ENCODE measurements around the gene DYTN.

DYTN gene

GRCh38 chr2:206688453-206688852 lies 29.7 kb downstream of the DYTN start:
- no peak for DNase-seq
- Histone ChIP-seq H3F3A (ENCODE audit: insufficient read depth, low read length) (no peaks in the 10 kb centered on the region), H3K4me1 (ENCODE audit: low read length) (no peaks in the 10 kb centered on the region), H3K4me2 (ENCODE audit: low read depth, low read length) (no peak overlapping the region), H3K27ac (ENCODE audit: low read length) (no peak overlapping the region), H3K36me3 (replicated peaks; ENCODE audit: insufficient read depth, low read length) (no peaks in the 10 kb centered on the region), H3K4me3 (ENCODE audit: low read length) (no peak overlapping the region), H4K20me1 (ENCODE audit: insufficient read depth, low read length) (no peaks in the 10 kb centered on the region), H3K9me2 (replicated peaks; ENCODE audit: insufficient read depth, low read length) (no peaks in the 10 kb centered on the region), H3K9me3 (replicated peaks; ENCODE audit: insufficient read depth, low read length) (no peaks in the 10 kb centered on the region), H3K9ac (ENCODE audit: low read length) (no peak overlapping the region), H2AFZ (ENCODE audit: low read length) (no peak overlapping the region), H3K27me3 (replicated peaks; ENCODE audit: insufficient read depth, low read length) (no peaks in the 10 kb centered on the region), H3K79me2 (ENCODE audit: low read length) (no peaks in the 10 kb centered on the region)
- TF ChIP-seq EZH2 (optimal IDR thresholded peaks at IDR 0.05; ENCODE audit: low read depth, low read length) (no peak), CTCF (IDR thresholded peaks at IDR 0.05; ENCODE audit: low read length) (no peak), EZH2phosphoT487 (IDR thresholded peaks at IDR 0.05; ENCODE audit: low read length) (no peak)

GRCh38 chr2:206683546-206683945 lies 34.6 kb downstream of the DYTN start:
- no peaks in the 10 kb centered on the region for H3K27me3 ChIP-seq (replicated peaks; ENCODE audit: insufficient read depth, low read length)
- H3K9me3 ChIP-seq (replicated peaks; ENCODE audit: insufficient read depth, low read length), result no peaks in the 10 kb centered on the region
- H3K4me2 ChIP-seq (ENCODE audit: low read depth, low read length), result no peak overlapping the region
- no peaks in the 10 kb centered on the region for H3K79me2 ChIP-seq (ENCODE audit: low read length)
- H4K20me1 ChIP-seq (ENCODE audit: insufficient read depth, low read length), result no peaks in the 10 kb centered on the region
- TF ChIP-seq EZH2phosphoT487 (IDR thresholded peaks at IDR 0.05; ENCODE audit: low read length) (no peak), EZH2 (optimal IDR thresholded peaks at IDR 0.05; ENCODE audit: low read depth, low read length) (no peak), CTCF (IDR thresholded peaks at IDR 0.05; ENCODE audit: low read length) (no peak)
- H3K36me3 ChIP-seq (replicated peaks; ENCODE audit: insufficient read depth, low read length), result no peaks in the 10 kb centered on the region
- DNase-seq, result no peak
- H3K4me1 ChIP-seq (ENCODE audit: low read length), result no peaks in the 10 kb centered on the region
- H3K4me3 ChIP-seq (ENCODE audit: low read length), result no peak overlapping the region
- H3K9me2 ChIP-seq (replicated peaks; ENCODE audit: insufficient read depth, low read length), result no peaks in the 10 kb centered on the region
- no peak overlapping the region for H3K9ac ChIP-seq (ENCODE audit: low read length)
- no peak overlapping the region for H2AFZ ChIP-seq (ENCODE audit: low read length)
- no peak overlapping the region for H3K27ac ChIP-seq (ENCODE audit: low read length)
- no peaks in the 10 kb centered on the region for H3F3A ChIP-seq (ENCODE audit: insufficient read depth, low read length)

GRCh38 chr2:206670531-206671319 lies 47.5 kb downstream of the DYTN start:
- H3K9me3 ChIP-seq (replicated peaks; ENCODE audit: insufficient read depth, low read length), result no peaks in the 10 kb centered on the region
- H3K79me2 ChIP-seq (ENCODE audit: low read length), result no peaks in the 10 kb centered on the region
- H3K4me1 ChIP-seq (ENCODE audit: low read length), result no peaks in the 10 kb centered on the region
- TF ChIP-seq EZH2phosphoT487 (IDR thresholded peaks at IDR 0.05; ENCODE audit: low read length) (no peak), EZH2 (optimal IDR thresholded peaks at IDR 0.05; ENCODE audit: low read depth, low read length) (no peak), CTCF (IDR thresholded peaks at IDR 0.05; ENCODE audit: low read length) (no peak)
- no peak for DNase-seq
- no peaks in the 10 kb centered on the region for H3K27me3 ChIP-seq (replicated peaks; ENCODE audit: insufficient read depth, low read length)
- no peak overlapping the region for H2AFZ ChIP-seq (ENCODE audit: low read length)
- H3K4me2 ChIP-seq (ENCODE audit: low read depth, low read length), result no peak overlapping the region
- no peaks in the 10 kb centered on the region for H3F3A ChIP-seq (ENCODE audit: insufficient read depth, low read length)
- H3K4me3 ChIP-seq (ENCODE audit: low read length), result no peak overlapping the region
- no peaks in the 10 kb centered on the region for H3K9me2 ChIP-seq (replicated peaks; ENCODE audit: insufficient read depth, low read length)
- no peaks in the 10 kb centered on the region for H4K20me1 ChIP-seq (ENCODE audit: insufficient read depth, low read length)
- H3K36me3 ChIP-seq (replicated peaks; ENCODE audit: insufficient read depth, low read length), result no peaks in the 10 kb centered on the region
- H3K9ac ChIP-seq (ENCODE audit: low read length), result no peak overlapping the region
- H3K27ac ChIP-seq (ENCODE audit: low read length), result no peak overlapping the region

Measured in MM.1S (cell line).